ENCODE results near the gene CEMIP. TPM values are rescaled to one million over a fixed set of nuclear protein-coding genes. Genes with fewer than 3 reads are reported as not detected.
"Not testable (repeated sequence)": the region's sequence is repeated elsewhere in the genome, so short reads cannot be mapped to it uniquely, and the experiment has no call there.

CEMIP gene
- total RNA-seq, 8 experiments from 2014 or later = 0.32 to 121 (median 3.0) TPM

DNA sequence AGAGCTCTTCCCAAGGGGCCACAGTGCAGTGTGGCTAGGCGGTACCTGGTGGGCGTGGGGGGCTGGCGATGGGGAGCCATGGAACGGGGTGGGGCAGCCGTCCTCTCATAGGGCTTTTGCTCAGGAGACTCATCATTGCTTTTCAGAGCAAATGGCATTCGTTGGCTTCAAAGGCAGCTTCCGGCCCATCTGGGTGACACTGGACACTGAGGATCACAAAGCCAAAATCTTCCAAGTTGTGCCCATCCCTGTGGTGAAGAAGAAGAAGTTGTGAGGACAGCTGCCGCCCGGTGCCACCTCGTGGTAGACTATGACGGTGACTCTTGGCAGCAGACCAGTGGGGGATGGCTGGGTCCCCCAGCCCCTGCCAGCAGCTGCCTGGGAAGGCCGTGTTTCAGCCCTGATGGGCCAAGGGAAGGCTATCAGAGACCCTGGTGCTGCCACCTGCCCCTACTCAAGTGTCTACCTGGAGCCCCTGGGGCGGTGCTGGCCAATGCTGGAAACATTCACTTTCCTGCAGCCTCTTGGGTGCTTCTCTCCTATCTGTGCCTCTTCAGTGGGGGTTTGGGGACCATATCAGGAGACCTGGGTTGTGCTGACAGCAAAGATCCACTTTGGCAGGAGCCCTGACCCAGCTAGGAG lies 169.6 kb downstream of the CEMIP start:
- H3K4me3 ChIP-seq = no peak overlapping the region
- ATAC-seq (replicated peaks in 6 of 8) = no peak

DNA sequence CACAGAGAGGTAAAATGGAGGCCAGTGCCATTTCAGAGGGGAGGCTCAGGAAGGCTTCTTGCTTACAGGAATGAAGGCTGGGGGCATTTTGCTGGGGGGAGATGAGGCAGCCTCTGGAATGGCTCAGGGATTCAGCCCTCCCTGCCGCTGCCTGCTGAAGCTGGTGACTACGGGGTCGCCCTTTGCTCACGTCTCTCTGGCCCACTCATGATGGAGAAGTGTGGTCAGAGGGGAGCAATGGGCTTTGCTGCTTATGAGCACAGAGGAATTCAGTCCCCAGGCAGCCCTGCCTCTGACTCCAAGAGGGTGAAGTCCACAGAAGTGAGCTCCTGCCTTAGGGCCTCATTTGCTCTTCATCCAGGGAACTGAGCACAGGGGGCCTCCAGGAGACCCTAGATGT lies 170.6 kb downstream of the CEMIP start:
- WGBS, 10 experiments = no CpG with 5 or more reads among the region's 4 CpGs

More for the DNA sequence above, 169.6 kb downstream of the CEMIP start:
- Histone ChIP-seq H3K27ac (no peak overlapping the region), H3K4me1 (replicated peaks in 1 of 2) (no peaks in the 10 kb centered on the region)
- 80 to 100% (median 85%) methylated on average over 1 to 2 of the region's 13 CpGs; no CpG with 5 or more reads in 6 of the 10 experiments for WGBS, 10 experiments
- in situ Hi-C loops (cut with MboI; ENCODE audit: low pct_unique_long_range_greater_than_20kb in 2 of 9, low sequenced_read_pairs in 9 of 9, unreplicated experiment in 9 of 9) = no loop called here

DNA sequence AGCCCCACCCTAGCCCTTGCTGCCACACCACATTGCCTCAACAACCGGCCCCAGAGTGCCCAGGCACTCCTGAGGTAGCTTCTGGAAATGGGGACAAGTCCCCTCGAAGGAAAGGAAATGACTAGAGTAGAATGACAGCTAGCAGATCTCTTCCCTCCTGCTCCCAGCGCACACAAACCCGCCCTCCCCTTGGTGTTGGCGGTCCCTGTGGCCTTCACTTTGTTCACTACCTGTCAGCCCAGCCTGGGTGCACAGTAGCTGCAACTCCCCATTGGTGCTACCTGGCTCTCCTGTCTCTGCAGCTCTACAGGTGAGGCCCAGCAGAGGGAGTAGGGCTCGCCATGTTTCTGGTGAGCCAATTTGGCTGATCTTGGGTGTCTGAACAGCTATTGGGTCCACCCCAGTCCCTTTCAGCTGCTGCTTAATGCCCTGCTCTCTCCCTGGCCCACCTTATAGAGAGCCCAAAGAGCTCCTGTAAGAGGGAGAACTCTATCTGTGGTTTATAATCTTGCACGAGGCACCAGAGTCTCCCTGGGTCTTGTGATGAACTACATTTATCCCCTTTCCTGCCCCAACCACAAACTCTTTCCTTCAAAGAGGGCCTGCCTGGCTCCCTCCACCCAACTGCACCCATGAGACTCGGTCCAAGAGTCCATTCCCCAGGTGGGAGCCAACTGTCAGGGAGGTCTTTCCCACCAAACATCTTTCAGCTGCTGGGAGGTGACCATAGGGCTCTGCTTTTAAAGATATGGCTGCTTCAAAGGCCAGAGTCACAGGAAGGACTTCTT lies 171.3 kb downstream of the CEMIP start:
- H3K4me3 ChIP-seq = no peak overlapping the region
- no peak overlapping the region for H3K27ac ChIP-seq
- ATAC-seq (replicated peaks in 6 of 8) = no peak
- WGBS, 10 experiments = 77 to 100% (median 92%) methylated on average over 1 to 3 of the region's 8 CpGs; no CpG with 5 or more reads in 4 of the 10 experiments
- H3K4me1 ChIP-seq (replicated peaks in 1 of 2) = peaks cover 0 to 5% of the 10 kb centered on the region in 2 donors
- in situ Hi-C loops (cut with MboI; ENCODE audit: low pct_unique_long_range_greater_than_20kb in 2 of 9, low sequenced_read_pairs in 9 of 9, unreplicated experiment in 9 of 9) = loop anchor here in 6 of 9 experiments (25.0 kb wide), 4 partner anchors 163 to 488 kb away; partner anchors contain the start of gene CEMIP (in 2 of the 6)

More for the DNA sequence above, 170.6 kb downstream of the CEMIP start:
- Histone ChIP-seq H3K4me3 (no peak overlapping the region), H3K27ac (no peak overlapping the region), H3K4me1 (replicated peaks in 1 of 2) (peaks cover 0 to 5% of the 10 kb centered on the region in 2 donors)
- in situ Hi-C loops (cut with MboI; ENCODE audit: low pct_unique_long_range_greater_than_20kb in 2 of 9, low sequenced_read_pairs in 9 of 9, unreplicated experiment in 9 of 9) = loop anchor here in 6 of 9 experiments (25.0 kb wide), 4 partner anchors 162 to 487 kb away; partner anchors contain the start of gene CEMIP (in 2 of the 6)
- ATAC-seq (replicated peaks in 6 of 8) = no peak

DNA sequence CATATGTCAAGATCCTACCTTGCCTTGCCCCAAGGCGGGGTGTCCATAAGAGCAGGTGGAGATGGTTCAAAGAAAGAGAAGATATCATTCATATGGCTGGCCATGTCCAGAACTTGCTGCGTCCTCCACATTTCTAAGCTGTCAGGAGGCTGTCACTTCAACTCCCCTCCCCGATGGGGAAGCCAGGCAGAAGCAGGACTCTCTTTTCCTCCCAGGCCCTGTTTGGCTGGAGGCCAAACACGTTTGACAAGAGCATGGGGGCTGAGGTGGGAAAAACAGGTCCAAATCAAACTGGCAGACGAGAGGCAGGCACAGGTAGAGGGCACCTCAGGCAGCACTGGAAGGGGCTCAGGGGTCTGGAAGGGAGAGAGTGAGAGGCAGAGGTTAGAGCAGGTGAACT lies 172.8 kb downstream of the CEMIP start:
- Histone ChIP-seq H3K4me3 (no peak overlapping the region), H3K4me1 (replicated peaks in 1 of 2) (peaks cover 0 to 5% of the 10 kb centered on the region in 2 donors), H3K27ac (no peak overlapping the region)
- in situ Hi-C loops (cut with MboI; ENCODE audit: low pct_unique_long_range_greater_than_20kb in 2 of 9, low sequenced_read_pairs in 9 of 9, unreplicated experiment in 9 of 9) = loop anchor here in 6 of 9 experiments (25.0 kb wide), 4 partner anchors 165 to 490 kb away; partner anchors contain the start of gene CEMIP (in 2 of the 6)
- ATAC-seq (replicated peaks in 6 of 8) = no peak
- WGBS, 10 experiments = 63 to 100% (median 90%) methylated on average over 1 to 5 of the region's 5 CpGs; no CpG with 5 or more reads in 3 of the 10 experiments

DNA sequence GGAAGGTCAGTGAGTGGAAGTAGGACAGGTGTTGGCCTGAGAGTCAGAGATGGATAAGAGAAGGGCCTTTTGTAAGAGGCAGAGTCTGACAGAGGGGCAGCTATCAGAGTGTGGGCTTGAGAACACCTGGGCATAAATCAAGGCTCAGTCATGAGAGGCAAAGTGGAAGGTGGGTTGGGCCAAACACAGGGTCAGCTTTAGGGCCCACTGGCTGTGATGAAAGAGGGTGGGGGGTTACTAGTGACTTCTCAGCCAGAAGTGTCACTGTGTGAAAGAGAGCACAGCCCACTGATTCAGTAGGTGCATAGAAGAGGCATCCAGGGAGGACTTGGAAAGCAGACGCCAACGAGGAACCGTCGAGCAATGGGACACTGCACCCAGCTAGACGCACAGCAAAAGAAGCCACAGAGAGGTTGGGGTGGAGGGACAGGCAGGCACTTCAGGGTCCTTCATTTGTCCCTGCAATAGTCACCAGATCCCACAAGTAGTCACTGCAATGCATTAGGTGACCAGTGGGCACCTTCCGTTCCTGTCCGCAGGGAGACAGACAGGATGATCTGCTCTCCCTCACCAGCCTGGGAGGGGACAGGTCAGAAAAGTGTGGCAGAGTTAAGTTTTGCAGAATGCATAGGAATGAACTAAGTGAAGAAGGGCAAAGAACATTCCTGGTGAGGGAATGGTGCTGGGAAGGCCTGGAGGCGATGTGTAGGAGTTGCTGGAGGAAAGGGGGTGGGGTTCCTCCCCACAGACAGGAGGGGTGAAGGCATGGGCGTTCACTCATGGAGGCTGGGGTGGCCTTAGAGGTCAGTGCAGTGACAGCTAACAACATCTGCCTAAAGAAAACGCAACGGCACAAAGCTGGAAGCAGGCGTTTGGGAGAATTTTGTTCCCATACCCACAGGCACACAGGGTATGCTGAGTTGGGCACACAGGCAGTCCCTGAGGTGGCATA lies 174.1 kb downstream of the CEMIP start:
- peak in 3 of 8 experiments; percentile 29 to 59 (median 47) for ATAC-seq (replicated peaks in 6 of 8)
- in situ Hi-C loops (cut with MboI; ENCODE audit: low pct_unique_long_range_greater_than_20kb in 2 of 9, low sequenced_read_pairs in 9 of 9, unreplicated experiment in 9 of 9) = loop anchor here in 6 of 9 experiments (25.0 kb wide), 4 partner anchors 166 to 491 kb away; partner anchors contain the start of gene CEMIP (in 2 of the 6)
- Histone ChIP-seq H3K4me1 (replicated peaks in 1 of 2) (peaks cover 0 to 5% of the 10 kb centered on the region in 2 donors), H3K4me3 (no peak overlapping the region), H3K27ac (no peak overlapping the region)
- WGBS, 10 experiments = 86 to 100% (median 100%) methylated on average over 1 to 5 of the region's 12 CpGs; no CpG with 5 or more reads in 3 of the 10 experiments

DNA sequence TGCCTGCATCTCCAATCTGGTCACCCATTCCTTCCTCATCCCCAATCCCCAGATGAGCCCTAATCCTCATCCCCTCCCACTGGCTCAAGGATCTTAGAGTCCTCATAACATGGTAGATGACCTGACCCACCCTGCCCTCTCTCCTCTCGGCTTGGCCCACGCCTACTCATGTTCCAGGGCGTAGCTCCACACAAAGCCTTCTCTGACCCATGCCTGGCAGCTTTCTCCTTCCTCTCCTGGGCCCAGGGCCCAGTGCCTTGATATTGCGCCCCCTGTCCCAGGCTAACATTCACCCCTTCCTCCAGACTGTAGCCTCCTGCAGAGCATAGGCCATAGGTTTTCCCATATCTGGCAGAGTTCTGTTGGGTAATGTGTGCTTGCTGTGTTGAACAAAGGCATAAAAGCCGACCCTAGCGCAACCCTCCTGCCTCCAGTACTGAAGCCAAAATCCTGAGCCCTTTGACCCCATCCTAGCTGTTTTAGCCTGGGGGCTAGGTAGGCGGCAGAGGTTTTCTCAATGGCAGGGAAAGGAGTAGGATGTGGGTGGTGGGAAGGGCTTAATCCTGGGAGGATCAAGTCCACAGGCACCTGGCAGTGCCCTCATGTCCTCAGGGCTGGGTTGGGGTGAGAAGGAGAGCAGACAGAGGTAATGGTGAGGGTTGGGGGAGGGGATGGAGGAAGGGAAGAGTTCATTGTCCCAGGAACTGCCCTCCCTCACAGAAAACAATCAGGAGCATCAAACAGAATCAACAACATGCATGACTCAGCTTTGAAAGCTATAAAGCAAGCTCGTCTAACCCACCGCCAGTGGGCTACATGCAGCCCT lies 175.0 kb downstream of the CEMIP start:
- Histone ChIP-seq H3K27ac (no peak overlapping the region), H3K4me1 (replicated peaks in 1 of 2) (peaks cover 0 to 5% of the 10 kb centered on the region in 2 donors), H3K4me3 (no peak overlapping the region)
- in situ Hi-C loops (cut with MboI; ENCODE audit: low pct_unique_long_range_greater_than_20kb in 2 of 9, low sequenced_read_pairs in 9 of 9, unreplicated experiment in 9 of 9) = loop anchor here in 6 of 9 experiments (25.0 kb wide), 4 partner anchors 167 to 492 kb away; partner anchors contain the start of gene CEMIP (in 2 of the 6)
- 10 to 100% (median 66%) methylated on average over 1 to 3 of the region's 9 CpGs; no CpG with 5 or more reads in 7 of the 10 experiments for WGBS, 10 experiments
- peak; percentile 9 to 68 (median 61) for ATAC-seq (replicated peaks in 6 of 8)

DNA sequence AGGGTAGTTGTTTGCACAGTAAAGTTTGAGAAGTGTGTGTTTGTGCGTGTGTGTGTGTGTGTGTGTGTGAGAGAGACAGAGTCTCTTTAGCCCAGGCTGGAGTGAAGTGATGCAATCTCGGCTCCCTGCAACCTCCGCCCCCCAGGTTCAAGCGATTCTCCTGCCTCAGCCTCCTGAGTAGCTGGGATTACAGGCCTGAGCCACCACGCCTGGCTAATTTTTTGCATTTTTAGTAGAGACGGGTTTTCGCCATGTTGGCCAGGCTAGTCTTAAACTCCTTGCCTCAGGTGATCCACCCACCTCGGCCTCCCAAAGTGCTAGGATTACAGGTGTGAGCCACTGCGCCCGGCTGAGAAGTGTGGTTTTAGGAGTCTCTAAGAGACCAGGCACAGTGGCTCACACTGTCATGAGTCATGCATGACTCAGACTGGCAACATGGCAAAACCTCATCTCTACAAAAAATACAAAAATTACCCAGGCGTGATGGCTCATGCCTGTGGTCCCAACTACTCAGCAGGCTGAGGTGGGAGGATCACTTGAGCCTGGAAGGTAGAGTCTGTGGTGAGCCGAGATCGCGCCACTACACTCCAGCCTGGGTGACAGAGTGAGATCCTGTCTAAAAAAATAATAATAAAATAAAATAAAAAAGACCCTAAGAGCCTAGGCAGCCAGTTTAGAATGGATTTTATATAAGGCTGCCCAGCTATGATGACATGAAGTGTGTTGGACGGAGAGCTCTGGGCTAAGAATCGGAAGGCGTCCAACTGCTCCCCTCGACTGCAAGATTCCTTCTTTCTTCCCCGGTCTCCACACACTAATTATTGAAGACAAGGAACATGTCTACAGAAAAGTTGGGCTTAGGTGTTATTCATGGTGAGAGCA lies 176.6 kb downstream of the CEMIP start:
- ATAC-seq (replicated peaks in 6 of 8) = peak in 7 of 8 experiments; percentile 24 to 97 (median 86)
- not testable (repeated sequence) for H3K4me3 ChIP-seq; H3K27ac ChIP-seq; H3K4me1 ChIP-seq (replicated peaks in 1 of 2)
- WGBS, 10 experiments = 38 to 100% (median 97%) methylated on average over 2 to 11 of the region's 19 CpGs; no CpG with 5 or more reads in 1 of the 10 experiments
- in situ Hi-C loops (cut with MboI; ENCODE audit: low pct_unique_long_range_greater_than_20kb in 2 of 9, low sequenced_read_pairs in 9 of 9, unreplicated experiment in 9 of 9) = loop anchor here in 6 of 9 experiments (25.0 kb wide), 4 partner anchors 169 to 494 kb away; partner anchors contain the start of gene CEMIP (in 2 of the 6)

DNA sequence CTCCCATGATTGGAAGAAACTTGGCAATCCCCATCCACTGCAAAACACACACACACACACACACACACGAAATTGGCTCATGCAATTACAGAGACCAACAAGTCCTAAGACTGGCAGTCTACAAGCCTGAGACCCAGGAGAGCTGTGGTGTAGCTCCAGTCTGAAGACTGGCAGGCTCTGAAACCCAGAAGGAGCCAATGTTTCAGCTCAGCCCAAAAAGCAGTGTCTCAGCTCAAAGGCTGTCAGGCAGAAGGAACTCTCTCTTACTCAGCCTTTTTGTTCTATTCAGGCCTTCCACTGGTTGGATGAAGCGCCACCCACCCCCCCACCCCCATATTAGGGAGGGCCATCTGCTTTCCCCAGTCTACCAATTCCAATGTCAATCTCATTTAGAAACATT lies 178.4 kb downstream of the CEMIP start:
- peaks cover 0 to 5% of the 10 kb centered on the region in 2 donors for H3K4me1 ChIP-seq (replicated peaks in 1 of 2)
- in situ Hi-C loops (cut with MboI; ENCODE audit: low pct_unique_long_range_greater_than_20kb in 2 of 9, low sequenced_read_pairs in 9 of 9, unreplicated experiment in 9 of 9) = loop anchor here in 6 of 9 experiments (25.0 kb wide), 4 partner anchors 170 to 495 kb away; partner anchors contain the start of gene CEMIP (in 2 of the 6)
- peak in 2 of 8 experiments; percentile 16 to 25 for ATAC-seq (replicated peaks in 6 of 8)
- no peak overlapping the region for H3K27ac ChIP-seq
- H3K4me3 ChIP-seq = no peak overlapping the region
- 0 to 86% (median 70%) methylated on average over 1 of the region's 2 CpGs; no CpG with 5 or more reads in 6 of the 10 experiments for WGBS, 10 experiments

DNA sequence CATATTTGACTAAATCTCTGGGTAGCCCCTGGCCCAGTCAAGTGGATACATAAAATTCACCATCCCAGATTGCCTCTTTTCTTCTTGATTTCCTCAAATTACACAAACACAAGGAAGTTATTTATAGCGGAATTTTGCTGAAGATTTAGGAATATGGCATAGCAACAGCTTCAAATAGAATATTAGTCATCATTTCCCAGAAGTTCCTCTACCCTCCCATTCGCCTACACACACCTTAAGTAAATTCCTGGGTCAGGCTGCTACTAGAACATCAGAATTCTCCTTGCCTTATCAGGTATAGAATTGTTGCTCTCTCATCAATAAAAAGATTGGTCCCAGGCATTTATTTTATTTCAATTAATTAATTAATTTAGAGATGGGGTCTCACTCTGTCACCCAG lies 178.8 kb downstream of the CEMIP start:
- 33 to 100% (median 89%) methylated on average over 1 to 2 of the region's 2 CpGs; no CpG with 5 or more reads in 2 of the 10 experiments for WGBS, 10 experiments
- in situ Hi-C loops (cut with MboI; ENCODE audit: low pct_unique_long_range_greater_than_20kb in 2 of 9, low sequenced_read_pairs in 9 of 9, unreplicated experiment in 9 of 9) = loop anchor here in 6 of 9 experiments (25.0 kb wide), 4 partner anchors 171 to 496 kb away; partner anchors contain the start of gene CEMIP (in 2 of the 6)

DNA sequence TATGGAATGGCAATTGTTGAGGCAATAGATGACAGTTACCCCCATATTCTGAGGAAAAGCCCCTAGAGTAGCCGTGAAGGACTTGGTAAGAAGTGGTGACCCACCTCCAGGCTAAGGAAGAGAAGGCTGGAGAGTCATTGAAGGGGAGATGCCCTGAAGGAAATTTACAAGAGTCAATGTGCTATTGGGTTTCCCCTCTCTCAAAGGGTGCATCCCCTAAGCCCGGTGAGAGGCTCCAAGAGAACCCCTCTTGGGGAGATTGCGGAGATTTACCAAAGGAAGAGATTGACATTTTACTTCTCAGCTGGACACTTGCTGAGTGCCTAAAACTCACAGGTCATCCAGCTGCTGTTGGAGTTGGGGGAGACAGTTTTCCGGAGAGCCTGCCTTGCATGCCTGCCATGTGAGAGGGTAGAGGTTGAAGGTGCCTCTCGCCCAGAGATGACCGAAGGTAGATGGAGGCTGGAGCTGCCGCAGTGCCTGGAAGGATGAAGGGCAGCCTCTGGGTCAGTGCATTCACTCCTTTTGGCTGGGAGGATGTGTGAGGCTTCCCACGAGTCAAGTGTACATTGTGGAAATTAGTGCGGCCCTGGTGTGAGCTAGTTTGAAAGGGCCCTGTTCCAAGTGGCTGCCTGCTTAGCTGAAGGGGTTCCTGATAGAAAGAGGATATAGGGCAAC lies 179.8 kb downstream of the CEMIP start:
- H3K27ac ChIP-seq = no peak overlapping the region
- no peak for ATAC-seq (replicated peaks in 6 of 8)
- in situ Hi-C loops (cut with MboI; ENCODE audit: low pct_unique_long_range_greater_than_20kb in 2 of 9, low sequenced_read_pairs in 9 of 9, unreplicated experiment in 9 of 9) = loop anchor here in 6 of 9 experiments (25.0 kb wide), 4 partner anchors 172 to 497 kb away; partner anchors contain the start of gene CEMIP (in 2 of the 6)
- peaks cover 0 to 5% of the 10 kb centered on the region in 2 donors for H3K4me1 ChIP-seq (replicated peaks in 1 of 2)
- no peak overlapping the region for H3K4me3 ChIP-seq
- 90 to 100% (median 100%) methylated on average over 1 to 7 of the region's 9 CpGs; no CpG with 5 or more reads in 2 of the 10 experiments for WGBS, 10 experiments

More for the DNA sequence above, 178.8 kb downstream of the CEMIP start:
- no peak overlapping the region for H3K27ac ChIP-seq
- no peak overlapping the region for H3K4me3 ChIP-seq
- H3K4me1 ChIP-seq (replicated peaks in 1 of 2) = peaks cover 0 to 5% of the 10 kb centered on the region in 2 donors
- peak in 2 of 8 experiments; percentile 9 to 24 for ATAC-seq (replicated peaks in 6 of 8)

All from motor neuron (in vitro differentiated cells).